NCI-H2081 (cell line): Measurements from ENCODE around the gene GNA15.

Source experiments
- DNase-seq, 2 experiments: peaks; one replicate each; lab custom pipeline; 2025; lab: John Stamatoyannopoulos, UW

The GNA15 gene

GRCh38 chr19:3175781-3176714 lies 40.2 kb downstream of the GNA15 start:
- peak in 1 of 2 experiments; percentile 8 for DNase-seq

GRCh38 chr19:3176715-3177501 lies 41.1 kb downstream of the GNA15 start:
- no peak for DNase-seq

DNA sequence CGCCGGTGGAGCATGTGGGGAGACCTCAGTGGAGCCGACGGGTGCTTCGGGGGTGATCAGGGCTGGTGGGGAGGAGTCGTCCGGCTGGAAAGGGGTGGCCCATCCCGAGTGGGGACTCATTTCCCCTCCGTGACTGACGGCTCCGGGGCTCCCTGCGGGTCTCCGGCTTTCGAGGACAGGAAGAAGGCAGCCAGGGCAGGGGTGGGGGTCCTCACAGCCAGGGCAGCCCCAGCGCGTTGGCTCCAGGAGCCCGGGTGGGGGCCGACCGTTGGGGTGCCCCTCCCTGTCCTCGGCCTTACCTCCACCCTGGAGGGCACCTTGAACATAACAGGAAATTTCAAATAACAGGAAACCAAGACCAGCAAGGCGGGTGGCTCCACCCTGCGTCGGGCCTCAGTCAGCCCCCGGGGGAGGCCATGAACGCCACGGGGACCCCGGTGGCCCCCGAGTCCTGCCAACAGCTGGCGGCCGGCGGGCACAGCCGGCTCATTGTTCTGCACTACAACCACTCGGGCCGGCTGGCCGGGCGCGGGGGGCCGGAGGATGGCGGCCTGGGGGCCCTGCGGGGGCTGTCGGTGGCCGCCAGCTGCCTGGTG lies 42.6 kb downstream of the GNA15 start, which contains the start of gene S1PR4:
Gene S1PR4 (plus strand): TSS at position 393 of the 596 bp plus-strand sequence. CDS start 24 bp downstream, at position 417.
- DNase-seq = no peak

GRCh38 chr19:3178973-3179738 lies 43.3 kb downstream of the GNA15 start:
- DNase-seq = no peak

- DNase-seq = no peak
Observed at GRCh38 chr19:3179739-3180293, 44.0 kb downstream of the GNA15 start.

- no peak for DNase-seq
Observed at GRCh38 chr19:3183721-3184641, 48.1 kb downstream of the GNA15 start.

DNA sequence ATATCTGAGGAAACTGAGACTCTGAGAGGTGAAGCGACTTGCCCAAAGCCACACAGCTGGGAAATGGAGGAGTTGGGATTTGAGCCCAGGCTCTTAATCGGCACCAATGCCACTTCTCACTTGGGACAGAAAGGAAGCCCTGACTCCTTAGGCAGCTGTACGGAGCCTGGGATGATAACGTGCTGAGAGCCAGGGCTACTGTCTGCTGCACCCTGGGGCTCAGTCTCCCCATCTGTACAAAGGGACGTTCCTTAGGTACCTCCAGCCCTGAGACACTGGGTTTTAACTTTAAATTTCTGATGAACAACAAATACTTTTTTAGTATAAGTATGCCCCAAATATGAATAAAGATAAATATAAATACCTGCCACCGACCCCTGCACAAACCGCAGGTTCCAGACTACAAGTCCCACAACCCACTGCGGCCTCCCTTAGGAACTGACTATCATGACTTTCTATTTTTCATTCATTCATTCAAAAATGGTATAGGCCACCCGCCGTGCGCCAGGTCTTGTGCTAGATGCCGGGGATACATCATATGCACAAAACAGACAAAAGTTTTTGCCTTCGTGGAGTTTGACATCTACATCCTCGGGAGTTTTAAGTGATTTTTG lies 49.1 kb downstream of the GNA15 start:
- peak; percentile 77 to 83 for DNase-seq

GRCh38 chr19:3185461-3186159 lies 49.8 kb downstream of the GNA15 start, which contains the start of gene NCLN:
NCLN (plus strand) TSS chr19:3185930; CDS start chr19:3186031, 101 bp downstream.
- DNase-seq = peak; percentile 90 to 92

DNA sequence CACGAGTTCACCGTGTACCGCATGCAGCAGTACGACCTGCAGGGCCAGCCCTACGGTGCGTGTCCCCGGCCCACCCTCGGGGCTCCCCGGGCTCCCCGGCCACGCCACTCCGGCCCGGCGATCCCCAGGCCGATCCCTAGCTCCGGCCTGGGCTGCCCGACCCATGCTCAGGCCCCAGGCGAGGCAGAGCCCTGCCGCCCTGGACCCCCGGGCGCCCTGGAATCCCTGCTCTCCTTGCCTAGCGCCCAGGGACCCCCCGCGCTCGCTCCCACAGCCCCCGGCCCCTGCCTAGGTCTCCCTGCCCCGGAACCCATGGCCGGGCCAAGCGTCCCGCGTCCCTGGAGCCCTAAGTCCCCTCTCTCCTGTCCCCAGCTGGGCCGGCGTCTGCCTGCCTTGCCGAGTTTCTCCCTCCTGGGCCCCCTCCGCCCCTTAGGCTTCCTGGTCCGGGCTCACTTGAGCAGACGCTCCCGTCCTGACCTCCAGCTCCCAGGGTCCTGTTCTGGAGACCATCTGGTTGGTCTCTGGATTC lies 50.4 kb downstream of the GNA15 start:
- DNase-seq = no peak

- no peak for DNase-seq
Observed at GRCh38 chr19:3186891-3187661, 51.2 kb downstream of the GNA15 start.

DNA sequence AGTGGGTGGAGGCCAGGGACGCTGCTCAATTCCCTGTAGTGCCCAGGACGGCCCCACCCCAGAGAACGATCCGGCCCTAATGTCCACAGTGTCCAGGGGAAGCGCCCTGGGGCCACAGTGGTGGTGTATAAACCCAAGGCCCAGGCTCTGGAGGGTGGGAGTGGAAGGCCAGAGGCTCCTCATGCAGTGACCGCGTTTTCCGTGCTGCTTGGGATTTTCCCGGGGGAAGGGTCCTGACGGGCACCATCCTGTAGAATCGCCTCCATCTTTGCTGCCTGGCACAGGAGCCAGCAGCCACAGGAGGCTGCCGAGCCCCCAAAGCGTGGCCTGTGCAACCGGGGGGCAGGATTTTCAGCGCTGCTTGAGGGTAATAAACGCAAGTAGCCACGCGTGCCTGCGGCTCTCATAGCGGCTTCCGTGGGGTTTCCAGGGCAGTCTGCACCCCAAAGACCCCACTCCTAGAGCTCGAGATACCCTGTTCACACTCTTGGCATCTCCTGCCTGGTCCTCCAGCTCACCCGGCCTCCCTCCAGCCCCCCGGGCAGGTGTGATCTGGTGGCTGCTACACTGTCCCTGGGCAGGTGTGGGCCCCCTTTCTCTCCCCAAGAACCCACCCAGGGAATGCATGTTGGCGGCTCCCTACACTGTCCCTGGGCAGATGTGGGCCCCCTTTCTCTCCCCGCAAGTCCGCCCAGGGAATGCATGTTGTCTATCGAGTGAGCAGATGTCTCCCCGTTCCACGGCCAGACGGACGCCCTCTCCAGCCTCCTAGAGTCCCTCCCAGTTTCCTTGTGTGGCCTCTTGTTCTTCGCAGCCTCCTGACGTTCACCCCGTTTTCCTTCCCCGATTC lies 52.1 kb downstream of the GNA15 start:
- no peak for DNase-seq

- no peak for DNase-seq
Observed at GRCh38 chr19:3188627-3189596, 53.1 kb downstream of the GNA15 start.

- DNase-seq = no peak
Observed at GRCh38 chr19:3189702-3190469, 54.1 kb downstream of the GNA15 start.

DNA sequence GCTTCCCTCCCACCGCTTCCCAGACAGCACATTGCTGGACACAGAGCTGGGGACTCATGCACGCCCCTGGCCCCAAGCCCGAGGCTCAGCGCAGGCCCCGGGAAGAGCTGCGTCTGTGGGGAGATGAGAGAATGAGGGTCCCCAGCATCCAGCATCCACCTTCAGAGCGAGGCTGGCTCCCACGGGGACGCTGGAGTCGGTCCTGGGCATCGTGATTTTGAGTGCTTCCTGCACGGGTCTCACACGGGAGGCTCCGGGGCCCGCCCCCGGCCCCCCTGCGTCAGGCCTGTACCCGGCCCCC lies 54.6 kb downstream of the GNA15 start:
- no peak for DNase-seq
